MM.1S (cell line): ENCODE results near the gene C2CD2.

ENCODE experiments used
- DNase-seq: peaks from one replicate; pipeline ENCODE4 v3.0.0-alpha.2; 2015
- H2AFZ ChIP-seq: fragments of 300-600 bp; sonication (generic); 2 replicates; pipeline ENCODE4 v1.6.0; 2016; ENCODE audit warnings: antibody characterized with exemption, low read length
- H3F3A ChIP-seq: fragments of 300-600 bp; sonication (generic); 2 replicates; pipeline ENCODE4 v1.6.1; 2016; ENCODE audit warnings: mild to moderate bottlenecking, antibody characterized with exemption, low read length, moderate library complexity, mixed read lengths; ENCODE audit not compliant: insufficient read depth
- H3K27ac ChIP-seq: fragments of 300-600 bp; sonication (generic); 2 replicates; pipeline ENCODE4 v1.5.1; 2016; ENCODE audit warnings: mild to moderate bottlenecking, low read length
- H3K27me3 ChIP-seq: fragments of 300-600 bp; sonication (generic); replicated peaks from 2 replicates; pipeline ENCODE4 v1.6.0; 2016; ENCODE audit warnings: low read length; ENCODE audit not compliant: insufficient read depth
- H3K36me3 ChIP-seq: fragments of 300-600 bp; sonication (generic); replicated peaks from 2 replicates; pipeline ENCODE4 v1.6.1; 2016; ENCODE audit warnings: mild to moderate bottlenecking, low read length, mixed read lengths; ENCODE audit not compliant: insufficient read depth
- H3K4me1 ChIP-seq: fragments of 300-600 bp; sonication (generic); 2 replicates; pipeline ENCODE4 v1.6.1; 2016; ENCODE audit warnings: low read length, mixed read lengths
- H3K4me2 ChIP-seq: fragments of 300-600 bp; sonication (generic); 2 replicates; pipeline ENCODE4 v1.6.0; 2016; ENCODE audit warnings: low read depth, low read length
- H3K4me3 ChIP-seq: fragments of 300-600 bp; sonication (generic); 2 replicates; pipeline ENCODE4 v1.5.1; 2016; ENCODE audit warnings: low read length, mixed read lengths
- H3K79me2 ChIP-seq: fragments of 300-600 bp; sonication (generic); 2 replicates; pipeline ENCODE4 v1.6.1; 2016; ENCODE audit warnings: mixed run types, low read length, mixed read lengths
- H3K9ac ChIP-seq: fragments of 300-600 bp; sonication (generic); 2 replicates; pipeline ENCODE4 v1.6.1; 2016; ENCODE audit warnings: low read length, mixed read lengths
- H3K9me2 ChIP-seq: fragments of 300-600 bp; sonication (generic); replicated peaks from 2 replicates; pipeline ENCODE4 v1.6.1; 2016; ENCODE audit warnings: mild to moderate bottlenecking, low read length, mixed read lengths; ENCODE audit not compliant: insufficient read depth
- H3K9me3 ChIP-seq: fragments of 300-600 bp; sonication (generic); replicated peaks from 2 replicates; pipeline ENCODE4 v1.6.1; 2016; ENCODE audit warnings: mild to moderate bottlenecking, low read length, mixed read lengths; ENCODE audit not compliant: insufficient read depth
- H4K20me1 ChIP-seq: fragments of 300-600 bp; sonication (generic); 2 replicates; pipeline ENCODE4 v1.6.1; 2016; ENCODE audit warnings: mild to moderate bottlenecking, low read length, moderate library complexity, mixed read lengths; ENCODE audit not compliant: insufficient read depth
- CTCF ChIP-seq: fragments of 300-600 bp; sonication (generic); IDR thresholded peaks from 2 replicates; pipeline ENCODE4 v1.5.1; 2016; ENCODE audit warnings: antibody characterized with exemption, low read length, mixed read lengths
- EZH2 ChIP-seq: fragments of 300-600 bp; sonication (generic); optimal IDR thresholded peaks from 2 replicates; pipeline ENCODE3; 2017; ENCODE audit warnings: low read depth, mild to moderate bottlenecking, antibody characterized with exemption, low read length, mixed read lengths
- EZH2phosphoT487 ChIP-seq: fragments of 300-600 bp; sonication (generic); IDR thresholded peaks from 2 replicates; pipeline ENCODE4 v1.6.1; 2018; ENCODE audit warnings: antibody characterized with exemption, low read length

C2CD2 gene

GRCh38 chr21:41923631-41924367 is 30.0 kb downstream of the C2CD2 start:
- H2AFZ ChIP-seq: no peak overlapping the region
- H3K4me3 ChIP-seq: no peak overlapping the region
- H3K27ac ChIP-seq: no peak overlapping the region
- no peaks in the 10 kb centered on the region for H3K9me2 ChIP-seq
- H3K27me3 ChIP-seq: no peaks in the 10 kb centered on the region
- H3F3A ChIP-seq: peaks cover 28% of the 10 kb centered on the region
- H3K9ac ChIP-seq: no peak overlapping the region
- no peak for DNase-seq
- H3K36me3 ChIP-seq: no peaks in the 10 kb centered on the region
- peaks cover 25% of the 10 kb centered on the region for H3K4me1 ChIP-seq
- H3K79me2 ChIP-seq: peaks cover 28% of the 10 kb centered on the region
- H3K4me2 ChIP-seq: no peak overlapping the region
- no peak for TF ChIP-seq EZH2phosphoT487
- no peak for TF ChIP-seq CTCF
- TF ChIP-seq EZH2: no peak
- H4K20me1 ChIP-seq: no peaks in the 10 kb centered on the region
- no peaks in the 10 kb centered on the region for H3K9me3 ChIP-seq

- Histone ChIP-seq H3K9me2 (no peaks in the 10 kb centered on the region), H3K27me3 (no peaks in the 10 kb centered on the region), H3K9me3 (no peaks in the 10 kb centered on the region), H3K27ac (no peak overlapping the region), H4K20me1 (no peaks in the 10 kb centered on the region), H3K9ac (no peak overlapping the region), H3K4me1 (peaks cover 19% of the 10 kb centered on the region), H2AFZ (no peak overlapping the region), H3F3A (peaks cover 24% of the 10 kb centered on the region), H3K4me2 (no peak overlapping the region), H3K79me2 (peaks cover 28% of the 10 kb centered on the region), H3K4me3 (no peak overlapping the region), H3K36me3 (no peaks in the 10 kb centered on the region)
- no peak for DNase-seq
- TF ChIP-seq EZH2 (no peak), CTCF (no peak), EZH2phosphoT487 (no peak)
Observed at GRCh38 chr21:41923186-41923585, 30.6 kb downstream of the C2CD2 start.

GRCh38 chr21:41921021-41921420 is 32.8 kb downstream of the C2CD2 start:
- Histone ChIP-seq H3F3A (0 out of 2 replicates have a peak, but pooled peaks cover 2% of the 10 kb centered on the region), H3K9me3 (no peaks in the 10 kb centered on the region), H3K4me1 (peaks cover 8% of the 10 kb centered on the region; the same call in 1 of the 2 replicates), H3K4me2 (no peak overlapping the region), H4K20me1 (no peaks in the 10 kb centered on the region), H3K36me3 (no peaks in the 10 kb centered on the region), H3K27ac (no peak overlapping the region), H3K9ac (no peak overlapping the region), H3K9me2 (no peaks in the 10 kb centered on the region), H3K4me3 (no peak overlapping the region), H2AFZ (no peak overlapping the region), H3K79me2 (peaks cover 25% of the 10 kb centered on the region), H3K27me3 (no peaks in the 10 kb centered on the region)
- TF ChIP-seq EZH2phosphoT487: no peak
- TF ChIP-seq EZH2: no peak
- TF ChIP-seq CTCF: no peak
- DNase-seq: no peak
